HG03342 (cell line): ENCODE measurements around the gene TCF3.
"Not testable (repeated sequence)": the region's sequence is repeated elsewhere in the genome, so short reads cannot be mapped to it uniquely, and the experiment has no call there.

Source experiments
- ATAC-seq: cut with Tn5 transposase; IDR thresholded peaks from one replicate; pipeline ENCODE4 v1.9.1; 2021; ENCODE audit warnings: mild to moderate bottlenecking, moderate library complexity; ENCODE audit not compliant: unreplicated experiment

TCF3 gene

DNA sequence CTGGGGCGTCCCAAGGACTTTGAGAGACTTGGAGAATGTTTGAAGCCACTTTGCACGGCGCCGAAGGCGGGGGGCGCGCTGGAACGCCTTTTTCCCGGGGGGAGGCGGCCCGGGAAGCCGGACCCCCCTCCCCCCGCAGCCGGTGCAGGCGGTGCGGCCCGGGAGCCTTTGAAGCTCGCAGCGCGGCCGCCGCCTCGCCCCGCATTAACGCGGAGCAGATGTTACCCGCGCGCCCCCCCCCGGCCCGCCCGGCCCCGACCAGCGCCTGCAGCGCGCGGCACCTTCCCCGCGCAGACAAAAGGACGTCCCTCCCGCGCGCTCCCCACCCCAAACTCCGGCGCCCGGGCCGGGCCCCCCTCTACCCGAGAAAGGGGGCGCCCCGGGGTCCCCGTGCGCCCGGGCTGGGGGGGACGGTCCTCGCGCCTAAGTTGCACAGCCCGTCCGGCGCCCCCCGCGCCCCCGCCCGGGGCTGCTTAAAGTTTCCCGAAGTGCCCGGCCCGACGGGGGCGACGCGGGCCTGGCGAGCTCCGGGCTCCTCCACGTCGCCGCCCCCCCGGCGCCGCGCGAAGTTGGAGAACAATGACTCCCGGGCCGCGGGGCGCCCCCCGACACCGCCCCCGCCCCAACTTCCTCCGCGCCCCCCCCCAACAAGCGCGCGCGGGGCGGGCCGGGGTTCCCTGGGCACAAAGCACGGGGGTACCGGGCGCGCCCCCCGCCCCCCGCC lies 685 bp downstream of the TCF3 start:
- ATAC-seq, result no peak

DNA sequence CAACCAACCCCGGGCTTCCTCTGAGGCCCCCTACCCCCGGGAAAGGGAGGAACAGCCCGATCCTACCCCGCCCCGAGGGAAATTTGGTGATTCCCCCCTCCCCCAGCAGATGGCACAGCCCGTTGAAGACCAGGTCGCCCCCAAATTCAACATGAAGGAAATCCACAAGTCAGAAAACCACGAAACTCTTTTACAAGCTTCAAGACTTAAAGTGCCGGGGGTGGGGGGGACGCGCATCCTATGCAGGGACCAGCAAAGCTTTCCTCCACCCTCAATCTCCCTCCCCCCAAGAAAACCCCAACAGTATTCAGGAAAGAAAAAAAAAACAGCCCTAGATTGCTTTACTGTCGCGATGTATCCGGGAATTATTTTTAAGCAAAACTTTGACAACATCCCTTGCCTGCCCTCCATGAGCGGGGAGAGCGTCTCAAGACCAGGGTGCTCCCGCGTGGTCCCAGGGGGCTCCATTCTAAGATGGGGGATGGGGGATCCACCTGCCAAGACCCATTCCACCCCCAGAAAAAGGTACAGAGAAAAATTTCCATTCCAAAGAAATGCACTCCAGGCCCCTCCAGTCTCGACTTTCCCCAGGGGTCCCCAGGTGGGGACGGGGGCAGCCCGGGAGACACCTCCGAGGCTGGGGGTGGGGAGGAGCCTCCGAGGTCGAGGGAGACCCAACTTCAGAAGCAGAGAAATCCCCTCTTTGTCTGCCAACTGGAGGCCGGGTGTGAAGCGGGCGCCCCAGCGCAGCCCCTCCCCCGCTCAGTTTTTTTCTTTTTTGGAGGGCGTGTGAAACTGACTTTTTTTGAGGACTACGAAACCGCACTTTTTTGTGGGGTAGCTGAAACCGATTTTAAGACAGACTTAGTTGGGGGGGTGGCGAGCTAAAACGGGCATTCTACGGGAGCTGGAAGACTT lies 1.5 kb downstream of the TCF3 start:
- ATAC-seq, result no peak

DNA sequence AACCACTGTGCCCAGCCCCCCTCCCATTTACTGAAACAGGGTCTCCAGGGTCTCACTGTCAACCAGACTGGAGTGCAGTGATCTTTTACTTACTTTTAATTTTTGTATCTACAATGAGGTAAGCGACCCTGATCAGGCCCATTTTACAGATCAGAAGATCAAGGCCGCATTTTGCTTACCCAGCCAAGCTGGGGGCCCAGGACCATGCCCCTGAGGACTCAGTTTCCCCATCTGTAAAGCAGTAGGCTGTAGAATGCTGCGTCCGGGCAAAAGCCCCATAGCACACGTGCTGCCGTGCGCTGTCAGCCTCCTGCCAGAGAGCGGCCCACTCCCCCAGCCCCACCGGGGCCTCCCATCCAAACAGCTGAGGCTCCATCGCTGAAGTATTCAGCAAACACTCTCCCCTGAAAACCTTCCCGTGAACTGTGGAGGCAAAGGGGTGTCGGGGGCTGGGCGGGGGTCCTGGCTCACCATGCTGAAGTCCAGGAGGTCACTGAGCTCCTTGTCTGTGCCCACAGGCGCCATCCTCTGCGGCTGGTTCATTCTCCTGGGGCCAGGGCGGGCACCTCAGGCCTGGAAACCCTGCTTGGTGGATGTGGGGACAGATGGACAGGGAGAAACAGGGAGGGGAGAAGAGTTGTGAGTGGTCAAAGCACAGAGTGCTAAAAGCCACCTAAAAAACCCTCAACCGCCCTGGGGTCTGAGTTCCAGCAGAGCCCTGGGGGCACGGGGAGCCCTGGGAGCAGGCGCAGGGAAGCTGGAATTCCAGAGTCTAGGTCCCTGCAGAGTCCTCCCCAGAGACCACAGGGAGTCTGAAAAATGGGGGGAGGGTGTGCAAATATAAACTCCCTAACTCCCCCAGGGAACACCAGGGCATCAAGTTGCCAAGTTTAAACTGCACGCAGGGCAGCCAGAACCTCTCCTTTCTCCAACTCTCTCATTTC lies 2.4 kb downstream of the TCF3 start:
- ATAC-seq, result no peak

DNA sequence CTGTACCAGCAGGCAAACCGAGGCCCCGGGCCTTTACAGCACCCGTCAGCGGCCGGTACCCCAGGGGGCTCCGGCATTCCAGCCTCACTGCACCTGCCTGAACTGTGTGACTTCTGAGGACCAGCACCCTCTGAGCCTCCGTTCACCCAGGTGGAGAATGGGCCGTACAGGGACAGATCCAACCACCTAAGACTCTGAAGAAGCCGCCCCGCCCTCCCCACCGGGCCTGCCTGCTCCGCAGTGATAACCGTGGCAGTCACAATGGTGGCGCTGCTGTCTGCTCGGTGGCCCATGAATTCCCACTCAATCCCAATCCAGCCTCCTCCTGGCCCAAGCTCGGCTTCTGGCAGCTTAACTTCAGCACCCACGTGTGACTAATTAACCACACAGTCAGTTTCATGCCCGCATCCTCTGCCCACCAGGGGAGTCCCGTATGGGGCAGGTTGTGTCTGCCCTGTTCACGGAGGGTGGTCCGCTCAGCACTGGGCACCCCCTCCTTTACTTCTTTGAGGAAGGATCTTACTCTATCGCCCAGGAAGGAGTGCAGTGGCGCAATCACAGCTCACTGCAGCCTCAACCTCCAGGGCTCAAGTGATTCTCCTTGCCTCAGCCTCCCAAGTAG lies 3.4 kb downstream of the TCF3 start:
- no peak for ATAC-seq

DNA sequence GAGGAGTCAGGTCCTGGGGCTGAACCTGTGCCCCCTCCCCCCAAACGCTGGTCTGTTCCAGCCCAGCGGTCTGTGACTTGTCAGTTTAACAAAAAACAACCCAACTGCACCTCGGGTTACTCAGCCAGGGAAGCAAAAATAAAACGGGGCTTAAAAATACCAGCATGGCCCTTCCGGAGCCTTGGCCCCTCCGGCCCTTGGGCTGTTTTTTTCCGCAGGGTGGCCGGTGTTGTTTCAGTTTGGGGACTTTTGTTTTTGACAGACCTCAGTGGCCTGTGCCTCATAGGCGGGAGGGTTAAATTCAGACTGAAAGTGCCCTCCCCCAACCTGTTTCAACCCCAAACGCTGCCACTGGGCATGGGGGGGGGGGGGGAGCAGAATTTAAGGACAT lies 4.0 kb downstream of the TCF3 start:
- ATAC-seq, result no peak

DNA sequence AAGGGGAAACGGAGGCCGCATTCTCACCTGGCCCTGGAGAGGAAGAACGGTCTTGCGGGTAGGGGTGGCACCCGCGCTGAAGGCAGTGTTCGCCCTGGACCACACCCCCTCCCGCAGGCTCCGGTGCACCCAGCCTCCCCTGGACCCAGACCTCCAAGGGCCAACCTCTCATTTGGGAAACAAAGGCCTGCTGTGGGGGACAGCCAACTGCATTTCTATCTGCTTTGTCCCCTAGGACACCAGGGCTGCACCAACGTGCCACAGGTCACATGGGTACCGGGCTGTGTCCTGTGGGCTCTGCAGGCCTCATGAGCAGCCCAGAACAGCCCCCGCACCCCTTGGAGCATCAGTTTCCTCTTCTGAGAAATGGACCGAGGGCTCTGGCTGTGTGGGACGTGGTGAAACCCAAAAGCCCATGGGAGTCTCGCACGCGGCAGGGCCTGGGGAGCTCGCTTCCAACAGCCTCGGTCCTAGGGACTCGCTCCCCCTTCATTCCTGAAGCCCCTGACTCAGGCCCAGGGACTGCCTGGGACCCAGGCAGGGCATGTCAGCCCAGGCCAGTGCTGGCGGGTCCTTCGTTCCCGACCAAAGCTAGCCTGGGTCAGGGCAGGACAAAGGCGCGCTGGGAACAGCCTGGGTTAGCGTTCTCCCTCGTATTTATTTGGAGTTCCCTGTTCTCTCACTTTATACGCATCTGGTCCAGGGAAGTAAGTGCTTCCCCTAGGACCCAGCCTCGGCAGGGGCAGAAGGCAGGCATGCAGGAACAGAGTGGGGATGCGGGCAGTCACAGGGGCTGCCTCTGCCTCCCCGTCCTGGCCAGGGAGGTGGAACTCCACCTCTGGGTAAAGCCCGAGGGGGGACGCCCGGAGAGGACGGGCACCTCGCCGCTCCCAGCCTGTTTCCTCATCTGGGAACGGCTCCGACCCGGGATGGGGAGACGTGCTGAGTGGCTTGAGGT lies 4.6 kb downstream of the TCF3 start:
- no peak for ATAC-seq

DNA sequence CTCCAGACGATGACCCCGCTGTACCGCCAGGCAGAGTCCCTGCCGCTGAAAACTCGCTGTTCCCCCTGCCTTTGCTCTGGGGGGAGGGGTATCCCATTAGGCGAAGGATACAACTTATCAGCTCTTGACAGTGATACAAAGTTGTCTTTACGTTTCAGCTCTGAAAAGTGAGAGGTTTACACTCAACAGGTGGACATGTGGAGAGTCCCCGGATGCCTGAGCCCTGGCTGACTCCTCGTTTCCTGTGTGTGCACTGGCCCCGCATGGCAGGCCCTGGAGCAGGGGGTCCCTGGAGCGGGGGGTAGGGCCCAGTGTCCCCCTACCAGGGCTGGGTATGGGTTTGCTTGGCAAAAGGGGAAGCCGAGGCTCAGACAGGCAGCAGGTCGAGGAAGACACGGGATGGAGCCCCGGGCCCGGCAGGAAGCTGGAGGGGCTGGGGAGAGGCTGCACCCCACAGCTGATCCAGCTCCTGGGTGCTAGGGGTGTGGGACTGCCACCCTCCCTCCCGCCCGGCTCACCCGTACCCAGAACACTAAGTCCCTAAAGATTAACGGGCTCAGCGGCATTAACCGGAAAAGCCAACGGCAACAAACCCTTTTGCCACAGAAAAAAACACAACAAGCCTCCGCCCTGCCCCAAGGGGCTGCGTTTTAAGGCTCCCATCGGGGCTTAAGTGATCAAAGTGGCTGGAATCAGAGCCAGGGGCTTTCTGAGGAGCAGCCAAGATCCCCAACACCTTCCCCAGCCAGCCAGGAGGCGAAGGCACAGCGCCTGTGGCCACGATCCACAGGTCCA lies 5.6 kb downstream of the TCF3 start:
- ATAC-seq, result no peak

DNA sequence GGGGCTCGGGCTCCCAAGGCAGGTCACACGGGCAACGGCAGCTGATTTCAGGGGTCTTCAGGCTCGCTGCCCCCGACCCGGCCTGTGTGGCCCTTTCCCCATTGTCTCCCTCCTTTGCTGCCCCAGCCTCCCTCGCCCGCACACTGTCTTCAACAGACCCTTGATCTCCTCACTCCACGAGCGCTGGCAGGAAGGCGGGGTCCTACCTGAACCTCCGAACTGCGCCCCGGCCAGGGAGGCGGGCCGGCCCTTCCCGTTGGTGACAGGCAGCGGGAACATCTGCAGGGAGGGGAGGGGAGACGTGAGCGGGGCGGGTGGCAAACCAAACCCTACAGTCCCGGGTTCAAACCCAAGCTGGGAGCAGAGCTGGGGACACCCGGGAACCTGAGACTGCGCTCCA lies 6.3 kb downstream of the TCF3 start:
- ATAC-seq, result no peak

DNA sequence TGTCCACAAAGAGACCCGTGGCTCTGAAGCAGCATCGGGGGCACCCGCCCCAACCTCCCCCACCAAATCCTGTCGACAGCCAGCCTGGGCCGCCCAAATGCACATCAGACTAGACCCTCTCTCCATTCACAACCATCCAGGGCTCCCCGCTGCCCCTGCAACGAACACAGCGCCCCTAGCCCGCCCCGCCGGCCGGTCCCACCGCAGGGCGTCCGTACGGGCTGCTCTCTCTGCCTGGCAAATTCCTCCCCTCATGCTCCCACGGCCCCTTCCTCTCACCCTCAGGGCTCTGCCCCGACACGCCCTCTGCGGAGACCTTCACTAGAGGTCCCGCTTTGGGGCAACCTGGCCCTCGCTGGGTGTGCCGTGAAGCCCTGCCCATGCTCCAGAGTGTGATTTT lies 7.1 kb downstream of the TCF3 start:
- ATAC-seq, result no peak

DNA sequence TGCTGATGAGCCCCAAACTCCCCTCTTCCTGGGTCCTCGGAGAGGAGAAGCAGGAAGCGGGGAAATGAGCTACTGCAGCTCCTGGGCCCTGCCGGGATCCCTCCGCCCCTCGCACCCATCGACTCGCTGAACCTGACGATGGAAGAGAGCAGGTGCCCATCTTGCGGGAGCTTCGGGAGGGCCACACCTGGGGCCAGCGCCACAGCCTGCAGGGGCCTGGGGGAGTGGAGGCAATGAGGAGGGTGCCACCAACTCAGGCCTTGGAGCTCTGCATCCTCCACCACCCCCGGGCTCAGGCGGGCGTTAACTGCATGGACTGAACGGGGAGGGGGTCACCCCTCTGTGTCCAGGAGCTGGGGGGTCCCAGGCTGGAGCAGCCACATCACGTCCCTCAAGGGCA lies 8.3 kb downstream of the TCF3 start:
- no peak for ATAC-seq

DNA sequence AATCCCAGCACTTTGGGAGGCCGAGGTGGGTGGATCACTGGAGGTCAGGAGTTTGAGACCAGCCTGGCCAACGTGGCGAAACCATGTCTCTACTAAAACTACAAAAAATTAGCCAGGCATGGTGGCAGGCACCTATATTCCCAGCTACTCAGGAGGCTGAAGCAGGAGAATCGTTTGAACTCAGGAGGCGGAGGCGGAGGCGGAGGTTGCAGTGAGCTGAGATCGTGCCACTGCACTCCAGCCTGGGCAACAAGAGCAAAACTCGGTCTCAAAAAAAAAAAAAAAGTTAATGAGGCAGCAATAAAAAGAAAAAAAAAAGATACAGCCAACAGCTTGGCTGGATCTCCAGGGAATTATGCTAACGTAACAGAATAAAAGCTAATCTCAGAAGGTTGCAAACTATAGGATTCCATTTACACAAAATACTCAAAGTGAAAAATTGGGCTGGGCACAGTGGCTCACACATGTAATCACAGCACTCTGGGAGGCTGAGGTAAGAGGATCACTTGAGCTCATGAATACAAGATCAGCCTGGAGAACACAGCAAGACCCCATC lies 11.4 kb downstream of the TCF3 start:
- not testable (repeated sequence) for ATAC-seq

DNA sequence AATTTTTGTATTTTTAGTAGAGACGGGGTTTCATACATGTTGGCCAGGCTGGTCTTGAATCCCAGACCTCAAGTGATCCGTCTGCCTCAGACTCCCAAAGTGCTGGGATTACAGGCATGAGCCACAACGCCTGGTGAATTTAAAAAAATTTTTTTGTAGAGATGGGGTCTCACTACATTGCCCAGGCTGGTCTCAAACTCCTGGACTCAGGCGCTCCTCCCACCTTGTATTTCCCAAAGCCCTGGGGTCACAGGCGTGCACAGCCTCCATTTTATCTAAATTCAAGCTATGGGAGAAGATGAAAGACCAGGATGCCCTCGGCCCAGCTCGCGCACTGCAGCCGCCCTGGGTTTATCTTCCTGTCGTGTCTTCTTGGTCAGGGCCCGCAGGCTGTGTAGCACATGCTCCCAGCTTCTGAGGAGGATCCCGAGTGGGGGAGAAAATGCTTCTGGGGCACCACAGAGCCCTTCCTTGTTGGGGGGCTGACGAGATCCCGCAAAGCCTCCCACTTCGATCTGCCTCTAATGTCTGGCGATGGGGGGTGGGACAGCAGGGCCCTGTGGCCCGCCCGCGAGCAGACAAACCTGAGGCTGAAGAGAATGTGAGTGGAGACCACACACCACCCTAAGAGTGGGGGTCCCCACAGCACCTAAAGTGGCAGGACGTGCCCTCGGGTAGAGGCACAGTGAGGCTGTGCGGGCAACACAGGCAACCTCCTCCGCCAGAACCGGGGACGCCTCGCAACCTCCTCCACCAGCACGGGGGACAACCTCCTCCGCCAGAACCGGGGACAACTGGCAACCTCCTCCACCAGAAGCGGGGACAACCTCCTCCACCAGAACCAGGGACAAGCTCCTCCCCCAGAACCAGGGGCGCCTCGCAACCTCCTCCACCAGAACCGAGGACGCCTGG lies 15.8 kb downstream of the TCF3 start:
- ATAC-seq, result no peak

DNA sequence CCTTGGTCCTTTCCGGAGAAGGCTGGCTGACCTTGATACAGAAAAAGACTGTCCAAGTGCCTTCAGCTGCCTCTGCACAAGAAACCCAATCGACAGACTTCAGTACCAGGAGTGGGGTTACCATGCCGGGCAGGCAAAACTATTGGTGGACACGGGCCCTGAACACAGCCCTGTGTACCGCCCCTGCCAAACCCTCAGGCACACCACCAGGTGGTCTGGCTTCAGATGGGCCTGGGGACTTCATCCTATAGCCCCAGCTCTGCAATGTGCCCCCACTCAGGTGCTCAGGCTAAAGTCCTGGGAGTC lies 17.5 kb downstream of the TCF3 start:
- no peak for ATAC-seq

DNA sequence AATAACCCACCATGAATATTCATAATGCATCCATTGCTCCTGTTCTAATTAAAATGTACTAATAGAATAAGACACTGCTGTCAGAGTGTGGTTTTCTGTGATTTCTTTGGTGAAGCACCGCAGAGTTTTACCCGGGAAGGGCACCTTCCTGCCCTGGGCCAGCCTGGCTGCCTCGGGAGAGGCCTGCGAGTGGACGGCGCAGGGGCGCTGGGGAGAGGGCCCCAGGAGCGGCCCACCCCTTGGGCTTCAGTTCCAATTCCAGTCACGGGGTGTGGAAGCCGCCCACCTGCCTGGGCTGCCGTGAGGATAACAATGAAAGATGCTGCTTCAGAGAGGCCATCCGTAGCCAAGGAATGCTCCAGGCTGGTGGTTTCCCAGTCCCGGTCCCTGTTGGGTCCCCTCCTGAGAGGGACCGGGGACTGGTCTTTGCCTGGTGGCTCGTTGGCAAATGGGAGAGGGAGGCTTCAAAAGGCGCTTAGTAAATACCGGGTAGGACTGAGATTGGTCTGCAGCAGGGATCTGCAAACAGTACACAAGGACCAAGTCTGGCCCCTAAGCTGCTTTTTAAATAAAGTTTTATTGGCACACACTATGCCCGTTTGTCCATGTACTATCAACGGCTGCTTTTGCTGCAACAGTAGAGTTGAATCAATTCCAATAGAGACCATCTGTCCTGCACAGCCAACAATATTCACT lies 18.0 kb downstream of the TCF3 start:
- ATAC-seq, result no peak

DNA sequence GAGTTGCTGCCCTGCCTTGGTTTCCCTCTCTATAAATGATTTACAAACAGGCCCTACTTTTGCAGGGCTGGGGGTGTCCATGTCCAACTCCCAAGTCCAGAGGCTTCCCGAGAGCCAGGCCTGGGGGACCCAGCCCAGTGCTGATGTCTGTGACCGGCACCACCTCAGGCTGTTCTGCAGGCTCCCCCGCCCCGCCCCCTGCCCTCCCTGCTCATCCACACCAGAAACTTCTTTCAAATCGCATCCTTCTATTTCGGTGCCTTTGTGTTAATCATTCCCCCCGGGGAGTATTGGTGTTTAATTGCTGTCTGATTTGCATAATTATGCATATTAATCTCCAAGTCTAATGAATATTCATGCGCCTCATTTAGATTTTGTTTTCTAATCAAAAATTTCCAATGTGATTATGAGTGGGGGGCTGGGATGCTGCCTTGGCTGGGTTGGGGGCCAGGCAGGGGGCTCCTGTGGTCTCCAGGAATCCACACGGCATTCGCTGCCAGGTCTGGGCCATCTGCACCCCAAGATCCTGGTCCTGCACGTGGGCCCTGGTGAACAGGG lies 19.1 kb downstream of the TCF3 start:
- no peak for ATAC-seq

DNA sequence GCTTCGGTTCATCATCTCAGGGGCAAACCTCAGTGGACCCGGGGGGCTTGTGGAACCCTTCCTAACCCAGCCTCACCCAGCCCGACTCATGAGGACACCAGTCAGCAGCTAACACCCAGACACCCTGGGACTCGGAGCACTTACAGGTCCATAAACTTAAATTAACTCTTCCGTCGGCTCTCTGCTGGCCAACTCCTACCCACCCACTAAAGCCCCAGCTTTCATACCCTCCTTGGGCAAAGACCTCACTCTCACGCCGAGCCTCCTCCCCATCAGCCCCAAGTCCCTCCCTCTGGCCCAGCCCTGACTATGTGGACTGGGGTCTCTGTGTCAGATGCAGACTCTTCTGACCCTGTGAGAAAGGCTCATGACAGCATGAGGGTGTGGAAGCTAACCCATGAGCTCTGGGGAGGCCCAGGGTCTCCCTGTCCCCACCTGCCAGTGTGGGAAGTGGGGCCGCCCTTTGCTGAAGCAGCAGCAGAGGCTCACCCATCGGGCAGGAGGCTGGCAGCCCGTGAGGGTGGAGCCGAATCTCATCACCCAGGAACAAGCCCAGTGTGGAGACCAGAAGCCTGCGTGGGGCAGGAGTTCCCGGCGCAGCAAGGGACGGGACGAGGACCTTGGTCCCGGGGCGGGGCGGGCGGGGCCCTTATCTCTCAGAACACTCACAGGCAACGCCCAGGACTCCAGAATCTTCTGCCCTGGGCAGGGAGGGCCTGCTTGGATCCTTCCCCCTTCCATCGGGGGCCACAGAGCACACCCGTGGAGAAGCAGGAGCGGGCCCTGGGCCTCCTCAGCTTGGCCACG lies 19.8 kb downstream of the TCF3 start:
- no peak for ATAC-seq
